ENCODE results near the gene GDPD3. TPM values are rescaled to one million over a fixed set of nuclear protein-coding genes. Genes with fewer than 3 reads are reported as not detected.

Gene GDPD3
- total and polyA plus RNA-seq, 2 of the 13 experiments (the other 11 are each of a cell fraction or from before 2014, with no cell fraction given): 18.7 to 20.6 TPM

GRCh38 chr16:30112197-30113030, 923 bp downstream of the GDPD3 start (continued):
- TF ChIP-seq HMG20A (CRISPR knock-in tag; IDR thresholded peaks at IDR 0.05; ENCODE audit: borderline replicate concordance) (0 out of 2 replicates have a peak, but pooled peaks have one; percentile 9), SKI (IDR thresholded peaks at IDR 0.05; ENCODE audit: partially characterized antibody) (peak; percentile 17), NRL (CRISPR knock-in tag; IDR thresholded peaks at IDR 0.05; ENCODE audit: borderline replicate concordance) (peak; percentile 89; the same call in 1 of the 2 replicates), ZNF136 (CRISPR knock-in tag; IDR thresholded peaks at IDR 0.05; ENCODE audit: low read depth) (peak; percentile 92; the same call in 1 of the 2 replicates), ARNT2 (CRISPR knock-in tag; IDR thresholded peaks at IDR 0.05; ENCODE audit: low read depth) (peak; percentile 93), YEATS2 (CRISPR knock-in tag; IDR thresholded peaks at IDR 0.05; ENCODE audit: borderline replicate concordance) (no peak), ZBTB42 (CRISPR knock-in tag; IDR thresholded peaks at IDR 0.05) (peak; percentile 79), ZNF83 (CRISPR knock-in tag; IDR thresholded peaks at IDR 0.05; ENCODE audit: borderline replicate concordance) (peak; percentile 69; the same call in 1 of the 2 replicates)
- TF ChIP-seq, protein P1, sequence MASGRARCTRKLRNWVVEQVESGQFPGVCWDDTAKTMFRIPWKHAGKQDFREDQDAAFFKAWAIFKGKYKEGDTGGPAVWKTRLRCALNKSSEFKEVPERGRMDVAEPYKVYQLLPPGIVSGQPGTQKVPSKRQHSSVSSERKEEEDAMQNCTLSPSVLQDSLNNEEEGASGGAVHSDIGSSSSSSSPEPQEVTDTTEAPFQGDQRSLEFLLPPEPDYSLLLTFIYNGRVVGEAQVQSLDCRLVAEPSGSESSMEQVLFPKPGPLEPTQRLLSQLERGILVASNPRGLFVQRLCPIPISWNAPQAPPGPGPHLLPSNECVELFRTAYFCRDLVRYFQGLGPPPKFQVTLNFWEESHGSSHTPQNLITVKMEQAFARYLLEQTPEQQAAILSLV (CRISPR knock-in tag; IDR thresholded peaks at IDR 0.05; ENCODE audit: borderline replicate concordance): peak; percentile 86; the same call in 1 of the 2 replicates

DNA sequence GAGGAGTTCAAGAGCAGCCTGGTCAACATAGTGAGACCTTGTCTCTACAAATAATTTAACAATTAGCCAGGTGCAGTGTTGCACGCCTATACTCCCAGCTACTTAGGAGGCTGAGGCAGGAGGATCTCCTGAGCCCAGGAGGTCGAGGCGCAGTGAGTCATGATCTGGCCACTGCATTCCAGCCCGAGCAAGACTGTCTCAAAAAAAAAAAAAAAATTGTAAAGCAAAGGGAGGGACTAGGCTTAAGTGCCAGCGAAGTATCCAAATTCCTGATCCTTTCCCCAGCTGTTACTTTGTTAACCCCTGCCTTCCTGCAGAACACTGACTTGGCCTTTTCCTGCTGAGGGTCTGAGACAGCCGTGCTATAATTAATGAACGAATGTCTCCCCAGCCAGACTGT, 2.7 kb downstream of the GDPD3 start:
- no peak overlapping the region for H2AFZ ChIP-seq (ENCODE audit: low read length)
- H3K4me1 ChIP-seq (ENCODE audit: insufficient read depth, low read length): peaks cover 37% of the 10 kb centered on the region
- WGBS (ENCODE audit: low lambda C conversion rate): 90% methylated on average over 7 of the region's 7 CpGs
- ATAC-seq: no peak
- H3K9me3 ChIP-seq (ENCODE audit: low read length): no peaks in the 10 kb centered on the region
- POLR2A ChIA-PET: interaction anchor here (0.7 to 1.3 kb wide), 2 partner anchors 15 to 19 kb away, joined by 3 to 4 read pairs; partner anchors contain the start of genes TBX6 and YPEL3
- no peak for FAIRE-seq
- no peaks in the 10 kb centered on the region for H3K79me2 ChIP-seq (ENCODE audit: insufficient read depth, low read length)
- H3K4me2 ChIP-seq (ENCODE audit: low read depth, low read length): no peak overlapping the region
- CTCF ChIA-PET (ENCODE audit: low intra/inter-chr PET ratio, low total read pairs): interaction anchor here (1.4 kb wide), 1 partner anchor 19 kb away, joined by 4 read pairs; the partner anchor contains the start of gene TBX6
- no peak overlapping the region for H3K4me3 ChIP-seq (replicated peaks in 1 of 3; ENCODE audit: insufficient read depth in 1 of 3, low read depth in 2 of 3, low read length in 3 of 3)
- BruUV-seq (replicated peaks): no TSS peak
- no peak overlapping the region for H3K27ac ChIP-seq (ENCODE audit: extremely low read length, insufficient read depth, low read length)
- peaks cover 0 to 9% of the 10 kb centered on the region in 2 experiments; a peak in 1 of 5 replicates for H3K36me3 ChIP-seq (replicated peaks in 1 of 2; ENCODE audit: control insufficient read depth in 1 of 2, insufficient read depth in 2 of 2, low read length in 2 of 2)
- no peaks in the 10 kb centered on the region for H4K20me1 ChIP-seq (ENCODE audit: insufficient read depth, low read length)
- no peak for DNase-seq (ENCODE audit: low spot score)
- H3K27me3 ChIP-seq (ENCODE audit: control insufficient read depth in 1 of 2, insufficient read depth in 2 of 2, low read length in 2 of 2): no peaks in the 10 kb centered on the region
- TF ChIP-seq, protein P2, sequence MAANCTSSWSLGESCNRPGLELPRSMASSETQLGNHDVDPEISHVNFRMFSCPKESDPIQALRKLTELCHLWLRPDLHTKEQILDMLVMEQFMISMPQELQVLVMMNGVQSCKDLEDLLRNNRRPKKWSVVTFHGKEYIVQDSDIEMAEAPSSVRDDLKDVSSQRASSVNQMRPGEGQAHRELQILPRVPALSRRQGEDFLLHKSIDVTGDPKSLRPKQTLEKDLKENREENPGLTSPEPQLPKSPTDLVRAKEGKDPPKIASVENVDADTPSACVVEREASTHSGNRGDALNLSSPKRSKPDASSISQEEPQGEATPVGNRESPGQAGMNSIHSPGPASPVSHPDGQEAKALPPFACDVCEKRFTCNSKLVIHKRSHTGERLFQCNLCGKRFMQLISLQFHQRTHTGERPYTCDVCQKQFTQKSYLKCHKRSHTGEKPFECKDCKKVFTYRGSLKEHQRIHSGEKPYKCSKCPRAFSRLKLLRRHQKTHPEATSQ (CRISPR knock-in tag; IDR thresholded peaks at IDR 0.05; ENCODE audit: borderline replicate concordance): no peak
- no peak for TF ChIP-seq CERS6 (CRISPR knock-in tag; IDR thresholded peaks at IDR 0.05)
- peak; percentile 44; the same call in 1 of the 2 replicates for TF ChIP-seq ZNF652 (CRISPR knock-in tag; IDR thresholded peaks at IDR 0.05; ENCODE audit: borderline replicate concordance, low read depth)
- no peak for TF ChIP-seq ZNF136 (CRISPR knock-in tag; IDR thresholded peaks at IDR 0.05; ENCODE audit: low read depth)
- TF ChIP-seq, protein P3, sequence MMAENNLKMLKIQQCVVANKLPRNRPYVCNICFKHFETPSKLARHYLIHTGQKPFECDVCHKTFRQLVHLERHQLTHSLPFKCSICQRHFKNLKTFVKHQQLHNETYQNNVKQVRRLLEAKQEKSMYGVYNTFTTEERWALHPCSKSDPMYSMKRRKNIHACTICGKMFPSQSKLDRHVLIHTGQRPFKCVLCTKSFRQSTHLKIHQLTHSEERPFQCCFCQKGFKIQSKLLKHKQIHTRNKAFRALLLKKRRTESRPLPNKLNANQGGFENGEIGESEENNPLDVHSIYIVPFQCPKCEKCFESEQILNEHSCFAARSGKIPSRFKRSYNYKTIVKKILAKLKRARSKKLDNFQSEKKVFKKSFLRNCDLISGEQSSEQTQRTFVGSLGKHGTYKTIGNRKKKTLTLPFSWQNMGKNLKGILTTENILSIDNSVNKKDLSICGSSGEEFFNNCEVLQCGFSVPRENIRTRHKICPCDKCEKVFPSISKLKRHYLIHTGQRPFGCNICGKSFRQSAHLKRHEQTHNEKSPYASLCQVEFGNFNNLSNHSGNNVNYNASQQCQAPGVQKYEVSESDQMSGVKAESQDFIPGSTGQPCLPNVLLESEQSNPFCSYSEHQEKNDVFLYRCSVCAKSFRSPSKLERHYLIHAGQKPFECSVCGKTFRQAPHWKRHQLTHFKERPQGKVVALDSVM (CRISPR knock-in tag; IDR thresholded peaks at IDR 0.05): peak; percentile 59; the same call in 1 of the 2 replicates
- in situ Hi-C loops (cut with HindIII; ENCODE audit: extremely low pct_ligation_motif_present, low pct_unique_long_range_greater_than_20kb) (no loop called here), intact Hi-C loops (cut with micrococcal nuclease; ENCODE audit: unreplicated experiment) (no loop called here)
- H3K9ac ChIP-seq (ENCODE audit: insufficient read depth, low read depth, low read length): no peak overlapping the region

Data from HepG2 (cell line).